ENCODE results near the gene COMMD6. TPM values are rescaled to one million over a fixed set of nuclear protein-coding genes. Genes with fewer than 3 reads are reported as not detected.

Gene COMMD6
- total and polyA plus RNA-seq, 2 of the 13 experiments (the other 11 are each of a cell fraction or from before 2014, with no cell fraction given), result 97.0 to 164 TPM

GRCh38 chr13:75549262-75550158 is 11.9 kb upstream of the COMMD6 start, which contains the start of gene UCHL3 (continued):
- TF ChIP-seq FOXA1 (IDR thresholded peaks at IDR 0.05), result no peak
- TF ChIP-seq FOXA1 (CRISPR knock-in tag; IDR thresholded peaks at IDR 0.05), result peak; percentile 69
- TF ChIP-seq, protein P1, sequence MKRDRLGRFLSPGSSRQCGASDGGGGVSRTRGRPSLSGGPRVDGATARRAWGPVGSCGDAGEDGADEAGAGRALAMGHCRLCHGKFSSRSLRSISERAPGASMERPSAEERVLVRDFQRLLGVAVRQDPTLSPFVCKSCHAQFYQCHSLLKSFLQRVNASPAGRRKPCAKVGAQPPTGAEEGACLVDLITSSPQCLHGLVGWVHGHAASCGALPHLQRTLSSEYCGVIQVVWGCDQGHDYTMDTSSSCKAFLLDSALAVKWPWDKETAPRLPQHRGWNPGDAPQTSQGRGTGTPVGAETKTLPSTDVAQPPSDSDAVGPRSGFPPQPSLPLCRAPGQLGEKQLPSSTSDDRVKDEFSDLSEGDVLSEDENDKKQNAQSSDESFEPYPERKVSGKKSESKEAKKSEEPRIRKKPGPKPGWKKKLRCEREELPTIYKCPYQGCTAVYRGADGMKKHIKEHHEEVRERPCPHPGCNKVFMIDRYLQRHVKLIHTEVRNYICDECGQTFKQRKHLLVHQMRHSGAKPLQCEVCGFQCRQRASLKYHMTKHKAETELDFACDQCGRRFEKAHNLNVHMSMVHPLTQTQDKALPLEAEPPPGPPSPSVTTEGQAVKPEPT (CRISPR knock-in tag; IDR thresholded peaks at IDR 0.05; ENCODE audit: low read depth), result peak; percentile 52; the same call in 1 of the 2 replicates
- TF ChIP-seq, protein P2, sequence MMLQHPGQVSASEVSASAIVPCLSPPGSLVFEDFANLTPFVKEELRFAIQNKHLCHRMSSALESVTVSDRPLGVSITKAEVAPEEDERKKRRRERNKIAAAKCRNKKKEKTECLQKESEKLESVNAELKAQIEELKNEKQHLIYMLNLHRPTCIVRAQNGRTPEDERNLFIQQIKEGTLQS (CRISPR knock-in tag; IDR thresholded peaks at IDR 0.05), result no peak; the same call in 1 of the 2 replicates
- TF ChIP-seq ZNF274 (CRISPR knock-in tag; IDR thresholded peaks at IDR 0.05), result peak; percentile 71; the same call in 1 of the 2 replicates
- peak; percentile 37; the same call in 1 of the 2 replicates for TF ChIP-seq GFI1 (CRISPR knock-in tag; IDR thresholded peaks at IDR 0.05; ENCODE audit: borderline replicate concordance)
- TF ChIP-seq NR0B2 (CRISPR knock-in tag; IDR thresholded peaks at IDR 0.05), result peak; percentile 95
- TF ChIP-seq PAF1 (CRISPR knock-in tag; IDR thresholded peaks at IDR 0.05), result no peak
- TF ChIP-seq, protein P3, sequence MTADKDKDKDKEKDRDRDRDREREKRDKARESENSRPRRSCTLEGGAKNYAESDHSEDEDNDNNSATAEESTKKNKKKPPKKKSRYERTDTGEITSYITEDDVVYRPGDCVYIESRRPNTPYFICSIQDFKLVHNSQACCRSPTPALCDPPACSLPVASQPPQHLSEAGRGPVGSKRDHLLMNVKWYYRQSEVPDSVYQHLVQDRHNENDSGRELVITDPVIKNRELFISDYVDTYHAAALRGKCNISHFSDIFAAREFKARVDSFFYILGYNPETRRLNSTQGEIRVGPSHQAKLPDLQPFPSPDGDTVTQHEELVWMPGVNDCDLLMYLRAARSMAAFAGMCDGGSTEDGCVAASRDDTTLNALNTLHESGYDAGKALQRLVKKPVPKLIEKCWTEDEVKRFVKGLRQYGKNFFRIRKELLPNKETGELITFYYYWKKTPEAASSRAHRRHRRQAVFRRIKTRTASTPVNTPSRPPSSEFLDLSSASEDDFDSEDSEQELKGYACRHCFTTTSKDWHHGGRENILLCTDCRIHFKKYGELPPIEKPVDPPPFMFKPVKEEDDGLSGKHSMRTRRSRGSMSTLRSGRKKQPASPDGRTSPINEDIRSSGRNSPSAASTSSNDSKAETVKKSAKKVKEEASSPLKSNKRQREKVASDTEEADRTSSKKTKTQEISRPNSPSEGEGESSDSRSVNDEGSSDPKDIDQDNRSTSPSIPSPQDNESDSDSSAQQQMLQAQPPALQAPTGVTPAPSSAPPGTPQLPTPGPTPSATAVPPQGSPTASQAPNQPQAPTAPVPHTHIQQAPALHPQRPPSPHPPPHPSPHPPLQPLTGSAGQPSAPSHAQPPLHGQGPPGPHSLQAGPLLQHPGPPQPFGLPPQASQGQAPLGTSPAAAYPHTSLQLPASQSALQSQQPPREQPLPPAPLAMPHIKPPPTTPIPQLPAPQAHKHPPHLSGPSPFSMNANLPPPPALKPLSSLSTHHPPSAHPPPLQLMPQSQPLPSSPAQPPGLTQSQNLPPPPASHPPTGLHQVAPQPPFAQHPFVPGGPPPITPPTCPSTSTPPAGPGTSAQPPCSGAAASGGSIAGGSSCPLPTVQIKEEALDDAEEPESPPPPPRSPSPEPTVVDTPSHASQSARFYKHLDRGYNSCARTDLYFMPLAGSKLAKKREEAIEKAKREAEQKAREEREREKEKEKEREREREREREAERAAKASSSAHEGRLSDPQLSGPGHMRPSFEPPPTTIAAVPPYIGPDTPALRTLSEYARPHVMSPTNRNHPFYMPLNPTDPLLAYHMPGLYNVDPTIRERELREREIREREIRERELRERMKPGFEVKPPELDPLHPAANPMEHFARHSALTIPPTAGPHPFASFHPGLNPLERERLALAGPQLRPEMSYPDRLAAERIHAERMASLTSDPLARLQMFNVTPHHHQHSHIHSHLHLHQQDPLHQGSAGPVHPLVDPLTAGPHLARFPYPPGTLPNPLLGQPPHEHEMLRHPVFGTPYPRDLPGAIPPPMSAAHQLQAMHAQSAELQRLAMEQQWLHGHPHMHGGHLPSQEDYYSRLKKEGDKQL (CRISPR knock-in tag; IDR thresholded peaks at IDR 0.05; ENCODE audit: low read depth), result no peak; the same call in 1 of the 2 replicates
- TF ChIP-seq ZNF589 (CRISPR knock-in tag; conservative IDR thresholded peaks at IDR 0.05), result no peak
- no peak for TF ChIP-seq ZNF570 (CRISPR knock-in tag; IDR thresholded peaks at IDR 0.05; ENCODE audit: borderline replicate concordance)
- TF ChIP-seq SP2 (CRISPR knock-in tag; IDR thresholded peaks at IDR 0.05), result no peak; the same call in 1 of the 2 replicates
- no peak for TF ChIP-seq ZFAT (CRISPR knock-in tag; conservative IDR thresholded peaks at IDR 0.05)
- TF ChIP-seq, protein P4, sequence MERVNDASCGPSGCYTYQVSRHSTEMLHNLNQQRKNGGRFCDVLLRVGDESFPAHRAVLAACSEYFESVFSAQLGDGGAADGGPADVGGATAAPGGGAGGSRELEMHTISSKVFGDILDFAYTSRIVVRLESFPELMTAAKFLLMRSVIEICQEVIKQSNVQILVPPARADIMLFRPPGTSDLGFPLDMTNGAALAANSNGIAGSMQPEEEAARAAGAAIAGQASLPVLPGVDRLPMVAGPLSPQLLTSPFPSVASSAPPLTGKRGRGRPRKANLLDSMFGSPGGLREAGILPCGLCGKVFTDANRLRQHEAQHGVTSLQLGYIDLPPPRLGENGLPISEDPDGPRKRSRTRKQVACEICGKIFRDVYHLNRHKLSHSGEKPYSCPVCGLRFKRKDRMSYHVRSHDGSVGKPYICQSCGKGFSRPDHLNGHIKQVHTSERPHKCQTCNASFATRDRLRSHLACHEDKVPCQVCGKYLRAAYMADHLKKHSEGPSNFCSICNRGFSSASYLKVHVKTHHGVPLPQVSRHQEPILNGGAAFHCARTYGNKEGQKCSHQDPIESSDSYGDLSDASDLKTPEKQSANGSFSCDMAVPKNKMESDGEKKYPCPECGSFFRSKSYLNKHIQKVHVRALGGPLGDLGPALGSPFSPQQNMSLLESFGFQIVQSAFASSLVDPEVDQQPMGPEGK (CRISPR knock-in tag; IDR thresholded peaks at IDR 0.05), result no peak
- TF ChIP-seq ZC3H4 (CRISPR knock-in tag; IDR thresholded peaks at IDR 0.05; ENCODE audit: borderline replicate concordance), result no peak
- TF ChIP-seq, protein P5, sequence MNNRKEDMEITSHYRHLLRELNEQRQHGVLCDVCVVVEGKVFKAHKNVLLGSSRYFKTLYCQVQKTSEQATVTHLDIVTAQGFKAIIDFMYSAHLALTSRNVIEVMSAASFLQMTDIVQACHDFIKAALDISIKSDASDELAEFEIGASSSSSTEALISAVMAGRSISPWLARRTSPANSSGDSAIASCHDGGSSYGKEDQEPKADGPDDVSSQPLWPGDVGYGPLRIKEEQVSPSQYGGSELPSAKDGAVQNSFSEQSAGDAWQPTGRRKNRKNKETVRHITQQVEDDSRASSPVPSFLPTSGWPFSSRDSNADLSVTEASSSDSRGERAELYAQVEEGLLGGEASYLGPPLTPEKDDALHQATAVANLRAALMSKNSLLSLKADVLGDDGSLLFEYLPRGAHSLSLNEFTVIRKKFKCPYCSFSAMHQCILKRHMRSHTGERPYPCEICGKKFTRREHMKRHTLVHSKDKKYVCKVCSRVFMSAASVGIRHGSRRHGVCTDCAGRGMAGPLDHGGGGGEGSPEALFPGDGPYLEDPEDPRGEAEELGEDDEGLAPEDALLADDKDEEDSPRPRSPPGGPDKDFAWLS (CRISPR knock-in tag; IDR thresholded peaks at IDR 0.05; ENCODE audit: borderline replicate concordance), result no peak

Data from HepG2 (cell line).